ENCODE data around the gene SEMA5B.

SEMA5B gene

DNA sequence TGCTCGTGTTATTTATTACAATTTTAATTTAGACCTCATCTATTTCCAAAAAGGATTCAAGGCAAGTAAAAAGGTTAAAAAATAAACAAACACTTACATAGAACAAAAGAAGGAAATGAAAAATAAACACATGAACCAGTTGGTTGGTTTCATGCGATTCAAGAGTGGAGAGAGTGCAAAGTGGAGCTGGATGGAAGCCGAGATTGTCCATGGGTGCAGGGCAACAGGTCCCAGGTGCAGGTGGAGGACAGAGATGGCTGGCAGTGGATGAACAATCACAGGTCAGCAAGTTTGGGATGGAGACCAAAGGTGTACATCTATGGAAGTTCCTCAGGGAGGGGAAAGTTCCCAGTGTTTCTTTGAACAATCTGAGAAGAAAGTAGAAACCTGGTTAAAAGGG is 11.6 kb upstream of the SEMA5B start:
- TF ChIP-seq, protein P1, sequence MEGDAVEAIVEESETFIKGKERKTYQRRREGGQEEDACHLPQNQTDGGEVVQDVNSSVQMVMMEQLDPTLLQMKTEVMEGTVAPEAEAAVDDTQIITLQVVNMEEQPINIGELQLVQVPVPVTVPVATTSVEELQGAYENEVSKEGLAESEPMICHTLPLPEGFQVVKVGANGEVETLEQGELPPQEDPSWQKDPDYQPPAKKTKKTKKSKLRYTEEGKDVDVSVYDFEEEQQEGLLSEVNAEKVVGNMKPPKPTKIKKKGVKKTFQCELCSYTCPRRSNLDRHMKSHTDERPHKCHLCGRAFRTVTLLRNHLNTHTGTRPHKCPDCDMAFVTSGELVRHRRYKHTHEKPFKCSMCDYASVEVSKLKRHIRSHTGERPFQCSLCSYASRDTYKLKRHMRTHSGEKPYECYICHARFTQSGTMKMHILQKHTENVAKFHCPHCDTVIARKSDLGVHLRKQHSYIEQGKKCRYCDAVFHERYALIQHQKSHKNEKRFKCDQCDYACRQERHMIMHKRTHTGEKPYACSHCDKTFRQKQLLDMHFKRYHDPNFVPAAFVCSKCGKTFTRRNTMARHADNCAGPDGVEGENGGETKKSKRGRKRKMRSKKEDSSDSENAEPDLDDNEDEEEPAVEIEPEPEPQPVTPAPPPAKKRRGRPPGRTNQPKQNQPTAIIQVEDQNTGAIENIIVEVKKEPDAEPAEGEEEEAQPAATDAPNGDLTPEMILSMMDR (conservative IDR thresholded peaks at IDR 0.05; ENCODE audit: low read depth, low read length) = no peak
- Histone ChIP-seq H3K27ac (no peak overlapping the region), H4K20me1 (ENCODE audit: insufficient read depth) (no peaks in the 10 kb centered on the region)

DNA sequence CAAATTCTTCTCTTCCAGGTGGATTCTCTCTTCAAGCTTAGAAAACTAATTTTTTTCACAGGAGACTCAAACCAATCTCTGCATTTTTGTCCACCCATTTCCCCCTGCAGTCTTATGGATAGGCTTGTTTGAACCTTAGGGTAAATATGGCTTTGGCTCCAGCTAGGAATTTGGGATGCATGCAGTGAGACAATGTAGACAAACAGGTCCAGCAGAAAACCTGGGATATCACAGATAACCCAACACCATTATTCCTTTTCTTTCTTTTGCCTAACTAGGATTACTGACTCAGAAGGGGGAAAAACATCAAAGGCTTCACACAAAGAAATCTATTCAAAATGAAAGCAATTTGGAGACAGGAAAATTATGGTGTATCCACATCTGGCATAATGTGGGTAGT is 11.2 kb upstream of the SEMA5B start:
- TF ChIP-seq, protein P1 (conservative IDR thresholded peaks at IDR 0.05; ENCODE audit: low read depth, low read length) = no peak
- no peak overlapping the region for H3K4me3 ChIP-seq (IDR thresholded peaks at IDR 0.05; ENCODE audit: insufficient read depth, low read depth, low read length)
- H3K27me3 ChIP-seq (ENCODE audit: insufficient read depth, low read depth) = no peaks in the 10 kb centered on the region
- no peak overlapping the region for H3K27ac ChIP-seq
- H2AFZ ChIP-seq (ENCODE audit: low read depth) = no peak overlapping the region
- no peaks in the 10 kb centered on the region for H3K4me1 ChIP-seq (ENCODE audit: low read depth, poor library complexity, severe bottlenecking)
- H4K20me1 ChIP-seq (ENCODE audit: insufficient read depth) = no peaks in the 10 kb centered on the region
- no peaks in the 10 kb centered on the region for H3K79me2 ChIP-seq (ENCODE audit: insufficient read depth, low read depth)
- H3K9ac ChIP-seq = no peak overlapping the region
- H3K36me3 ChIP-seq (ENCODE audit: insufficient read depth) = no peaks in the 10 kb centered on the region
- H3K4me2 ChIP-seq = no peak overlapping the region

More for the DNA sequence above, 11.6 kb upstream of the SEMA5B start:
- Histone ChIP-seq H3K4me2 (no peak overlapping the region), H3K27me3 (ENCODE audit: insufficient read depth, low read depth) (no peaks in the 10 kb centered on the region), H3K9ac (no peak overlapping the region), H3K79me2 (ENCODE audit: insufficient read depth, low read depth) (no peaks in the 10 kb centered on the region), H2AFZ (ENCODE audit: low read depth) (no peak overlapping the region), H3K4me3 (IDR thresholded peaks at IDR 0.05; ENCODE audit: insufficient read depth, low read depth, low read length) (no peak overlapping the region), H3K36me3 (ENCODE audit: insufficient read depth) (no peaks in the 10 kb centered on the region), H3K4me1 (ENCODE audit: low read depth, poor library complexity, severe bottlenecking) (no peaks in the 10 kb centered on the region)

- no peak overlapping the region for H3K4me3 ChIP-seq (IDR thresholded peaks at IDR 0.05; ENCODE audit: insufficient read depth, low read depth, low read length)
- no peak overlapping the region for H3K4me2 ChIP-seq
- no peaks in the 10 kb centered on the region for H3K36me3 ChIP-seq (ENCODE audit: insufficient read depth)
- TF ChIP-seq, protein P1 (conservative IDR thresholded peaks at IDR 0.05; ENCODE audit: low read depth, low read length) = no peak
- H3K79me2 ChIP-seq (ENCODE audit: insufficient read depth, low read depth) = no peaks in the 10 kb centered on the region
- H3K9ac ChIP-seq = no peak overlapping the region
- H3K27me3 ChIP-seq (ENCODE audit: insufficient read depth, low read depth) = no peaks in the 10 kb centered on the region
- H3K27ac ChIP-seq = no peak overlapping the region
- no peak overlapping the region for H2AFZ ChIP-seq (ENCODE audit: low read depth)
- H4K20me1 ChIP-seq (ENCODE audit: insufficient read depth) = no peaks in the 10 kb centered on the region
- no peaks in the 10 kb centered on the region for H3K4me1 ChIP-seq (ENCODE audit: low read depth, poor library complexity, severe bottlenecking)
Measured at GRCh38 chr3:123037015-123037375, 9.4 kb upstream of the SEMA5B start.

DNA sequence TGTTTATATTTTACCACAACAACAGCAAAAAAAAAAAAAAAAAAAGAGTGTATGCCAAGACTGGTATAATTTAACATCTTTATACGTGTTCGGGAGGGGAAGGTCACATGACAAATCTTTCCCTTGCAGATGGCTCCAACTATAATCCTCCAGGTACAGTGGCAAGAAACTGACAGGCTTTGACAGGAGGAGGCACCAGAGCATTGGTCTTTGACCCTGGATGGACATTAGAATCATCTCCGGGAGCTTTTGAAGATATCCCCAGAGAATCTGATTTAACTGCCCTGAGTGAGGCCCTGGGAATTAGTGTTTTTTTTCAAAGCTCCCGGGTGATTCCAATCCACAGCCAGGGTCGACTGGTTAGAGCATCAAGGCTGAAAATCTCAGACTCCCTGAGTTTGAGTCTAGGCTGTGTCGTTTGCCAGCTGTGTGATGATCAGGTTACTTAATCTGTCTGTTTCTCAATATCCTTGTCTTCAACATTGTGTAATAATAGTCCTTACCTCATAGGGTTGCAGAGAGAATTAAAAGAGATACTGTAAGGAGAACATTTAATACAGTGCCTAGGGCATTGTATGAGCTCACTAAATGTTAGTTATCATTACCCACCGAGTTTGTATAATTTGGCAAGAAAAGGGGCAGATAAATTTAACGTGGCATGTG is 8.9 kb upstream of the SEMA5B start:
- Histone ChIP-seq H2AFZ (ENCODE audit: low read depth) (no peak overlapping the region), H3K4me3 (IDR thresholded peaks at IDR 0.05; ENCODE audit: insufficient read depth, low read depth, low read length) (no peak overlapping the region), H3K4me1 (ENCODE audit: low read depth, poor library complexity, severe bottlenecking) (no peaks in the 10 kb centered on the region), H3K4me2 (no peak overlapping the region), H3K9ac (no peak overlapping the region), H4K20me1 (ENCODE audit: insufficient read depth) (no peaks in the 10 kb centered on the region), H3K27me3 (ENCODE audit: insufficient read depth, low read depth) (no peaks in the 10 kb centered on the region), H3K27ac (no peak overlapping the region), H3K79me2 (ENCODE audit: insufficient read depth, low read depth) (no peaks in the 10 kb centered on the region), H3K36me3 (ENCODE audit: insufficient read depth) (no peaks in the 10 kb centered on the region)
- TF ChIP-seq, protein P1 (conservative IDR thresholded peaks at IDR 0.05; ENCODE audit: low read depth, low read length) = no peak

Measured in KMS-11 (cell line).